ENCODE data around the gene TMEM182.

DNA sequence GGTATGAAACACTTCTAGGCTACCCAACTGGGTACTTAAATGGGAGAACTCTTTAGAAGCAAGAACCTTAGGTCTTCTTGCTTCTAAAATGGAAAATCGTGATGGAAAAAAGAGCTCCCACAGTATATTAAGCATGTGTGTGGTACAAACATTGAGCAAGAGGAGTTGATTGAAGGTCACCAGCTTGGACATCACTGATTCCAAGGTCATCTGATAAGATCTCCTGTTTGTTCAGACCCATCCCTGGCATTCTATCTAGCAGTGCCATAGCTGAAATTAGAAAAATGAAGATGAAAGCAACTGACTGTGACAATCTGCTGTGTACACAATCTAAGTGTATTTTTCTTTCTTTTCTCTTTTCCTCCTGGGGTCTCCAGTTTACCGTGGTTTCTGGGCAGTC is 35.7 kb downstream of the TMEM182 start:
- TF ChIP-seq, protein P1, sequence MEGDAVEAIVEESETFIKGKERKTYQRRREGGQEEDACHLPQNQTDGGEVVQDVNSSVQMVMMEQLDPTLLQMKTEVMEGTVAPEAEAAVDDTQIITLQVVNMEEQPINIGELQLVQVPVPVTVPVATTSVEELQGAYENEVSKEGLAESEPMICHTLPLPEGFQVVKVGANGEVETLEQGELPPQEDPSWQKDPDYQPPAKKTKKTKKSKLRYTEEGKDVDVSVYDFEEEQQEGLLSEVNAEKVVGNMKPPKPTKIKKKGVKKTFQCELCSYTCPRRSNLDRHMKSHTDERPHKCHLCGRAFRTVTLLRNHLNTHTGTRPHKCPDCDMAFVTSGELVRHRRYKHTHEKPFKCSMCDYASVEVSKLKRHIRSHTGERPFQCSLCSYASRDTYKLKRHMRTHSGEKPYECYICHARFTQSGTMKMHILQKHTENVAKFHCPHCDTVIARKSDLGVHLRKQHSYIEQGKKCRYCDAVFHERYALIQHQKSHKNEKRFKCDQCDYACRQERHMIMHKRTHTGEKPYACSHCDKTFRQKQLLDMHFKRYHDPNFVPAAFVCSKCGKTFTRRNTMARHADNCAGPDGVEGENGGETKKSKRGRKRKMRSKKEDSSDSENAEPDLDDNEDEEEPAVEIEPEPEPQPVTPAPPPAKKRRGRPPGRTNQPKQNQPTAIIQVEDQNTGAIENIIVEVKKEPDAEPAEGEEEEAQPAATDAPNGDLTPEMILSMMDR (IDR thresholded peaks at IDR 0.05), result no peak
- no peak for TF ChIP-seq POLR2A (IDR thresholded peaks at IDR 0.05)
